ENCODE measurements around the gene GPR85.
"Not testable (repeated sequence)": the region's sequence is repeated elsewhere in the genome, so short reads cannot be mapped to it uniquely, and the experiment has no call there.

Gene GPR85

DNA sequence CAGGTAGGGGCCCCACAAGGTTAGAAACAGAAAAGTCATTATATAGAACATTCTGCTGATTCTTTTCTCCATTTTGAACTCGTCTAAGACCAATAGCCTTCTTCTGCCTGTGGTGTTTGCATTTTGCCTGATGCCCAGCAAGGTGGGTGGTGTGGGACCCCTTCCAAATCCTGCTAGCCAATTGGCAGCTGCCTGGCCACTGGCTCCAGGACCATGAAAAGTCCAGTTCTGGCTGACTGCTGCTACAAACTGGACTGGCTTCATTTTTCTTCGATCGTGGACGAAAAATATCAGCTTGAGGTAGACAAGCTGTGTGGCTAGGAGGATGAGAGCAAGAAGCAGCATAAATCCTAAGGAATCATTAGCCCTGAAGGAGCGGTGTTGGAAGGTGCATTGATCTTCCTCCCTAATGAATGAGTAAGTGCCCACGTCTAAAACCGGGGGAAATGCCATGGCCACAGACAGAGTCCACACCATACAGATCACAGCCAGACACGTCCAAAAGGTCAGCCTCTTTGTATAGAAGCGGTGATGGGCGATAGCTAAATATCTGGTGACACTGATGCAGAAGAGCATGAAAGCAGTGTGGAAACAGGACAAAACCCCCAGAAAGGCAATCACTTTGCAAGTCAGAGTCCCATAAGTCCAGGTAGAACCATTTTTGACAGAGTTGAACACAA, 2.7 kb downstream of the GPR85 start:
- DNase-seq (ENCODE audit: low spot score), result no peak

DNA sequence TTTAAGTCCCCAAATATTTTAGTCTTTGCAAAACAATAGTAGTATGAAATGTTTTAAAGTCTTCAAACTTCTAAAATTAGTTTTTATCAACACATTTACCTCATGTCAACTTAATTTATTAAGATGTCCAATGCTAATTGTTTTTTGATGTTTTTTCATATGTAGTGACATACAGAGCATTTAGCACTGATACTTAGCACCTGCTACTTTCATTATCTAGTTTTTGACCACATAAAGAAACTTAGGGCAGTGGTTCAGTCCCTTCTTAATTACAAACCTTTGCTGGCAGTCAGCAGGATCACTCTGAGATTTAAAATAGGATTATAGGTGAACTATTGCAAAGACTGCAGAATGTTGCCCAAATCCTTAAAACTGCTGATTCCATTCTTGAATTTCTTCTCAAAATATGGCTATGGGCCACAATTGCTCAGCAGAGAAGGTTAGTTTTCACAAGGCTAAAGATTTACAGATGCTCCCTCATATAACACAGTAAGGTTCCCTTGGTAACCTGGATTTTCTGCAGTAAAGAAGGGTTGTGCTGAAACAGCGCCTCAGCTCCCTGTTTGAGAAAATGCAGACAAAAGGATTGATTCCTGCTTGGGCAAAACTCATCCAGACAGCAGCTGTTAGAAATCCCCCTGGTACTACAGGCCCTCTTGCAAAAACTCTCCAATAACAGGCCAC, 3.4 kb downstream of the GPR85 start:
- DNase-seq (ENCODE audit: low spot score), result no peak

- no peak for DNase-seq (ENCODE audit: low spot score)
These were observed 8.3 kb downstream of the GPR85 start for GRCh38 chr7:113078331-113078730.

GRCh38 chr7:113076703-113077102, 9.9 kb downstream of the GPR85 start:
- DNase-seq (ENCODE audit: low spot score), result no peak

DNA sequence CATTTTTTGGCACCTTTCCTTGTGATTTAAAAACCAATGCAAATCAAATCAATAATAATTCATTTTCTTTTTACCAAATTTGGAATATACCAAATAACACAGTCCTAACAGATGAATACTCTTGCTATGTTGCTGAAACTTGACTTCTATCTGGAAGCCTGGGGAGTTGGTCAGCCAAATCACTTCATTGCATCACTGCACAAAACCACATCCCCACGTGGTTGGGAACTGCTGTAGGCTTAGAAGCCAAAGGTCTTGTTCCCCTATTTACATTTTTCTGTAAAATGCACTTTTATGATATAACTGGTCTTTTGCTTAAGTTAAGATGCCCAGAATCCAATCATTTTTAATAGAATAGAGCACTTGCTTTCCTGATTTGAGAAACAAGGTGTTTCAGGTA, 15.2 kb downstream of the GPR85 start:
- DNase-seq (ENCODE audit: low spot score), result no peak

GRCh38 chr7:113062499-113062898, 24.1 kb downstream of the GPR85 start:
- DNase-seq (ENCODE audit: low spot score), result no peak

GRCh38 chr7:113060100-113060499, 26.5 kb downstream of the GPR85 start:
- no peak for DNase-seq (ENCODE audit: low spot score)

DNA sequence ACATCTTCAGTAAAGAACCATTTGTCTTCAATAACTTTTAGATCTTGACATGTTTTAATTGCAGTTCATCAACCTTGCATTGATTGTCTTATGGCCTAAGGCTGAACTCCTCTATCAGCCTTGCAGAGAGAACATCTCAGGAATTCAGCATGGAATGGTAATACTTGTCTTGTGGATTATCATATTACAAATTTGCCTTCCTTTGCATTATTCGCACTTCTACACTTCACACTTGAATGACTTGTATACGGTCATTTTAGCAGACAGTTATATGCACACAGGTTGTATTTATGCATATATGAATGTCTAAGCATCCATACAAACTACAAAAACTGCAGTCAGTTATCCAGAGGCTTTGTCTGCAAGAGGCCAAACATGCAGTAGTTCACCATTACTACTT, 31.7 kb downstream of the GPR85 start:
- DNase-seq (ENCODE audit: low spot score), result no peak

DNA sequence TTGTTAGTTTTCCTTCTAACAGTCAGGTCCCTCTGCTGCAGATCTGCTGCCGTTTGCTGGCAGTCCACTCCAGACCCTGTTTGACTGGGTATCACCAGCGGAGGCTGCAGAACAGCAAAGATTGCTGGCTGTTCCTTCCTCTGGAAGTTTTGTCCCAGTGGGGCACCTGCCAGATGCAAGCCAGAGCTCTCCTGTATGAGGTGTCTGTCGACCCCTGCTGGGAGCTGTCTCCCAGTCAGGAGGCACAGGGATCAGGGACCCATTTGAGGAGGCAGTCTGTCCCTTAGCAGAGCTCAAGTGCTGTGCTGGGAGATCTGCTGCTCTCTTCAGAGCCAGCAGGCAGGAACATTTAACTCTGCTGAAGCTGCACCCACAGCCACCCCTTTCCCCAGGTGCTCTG, 32.4 kb downstream of the GPR85 start:
- not testable (repeated sequence) for DNase-seq (ENCODE audit: low spot score)

- DNase-seq (ENCODE audit: low spot score), result not testable (repeated sequence)
These were observed 37.4 kb downstream of the GPR85 start for GRCh38 chr7:113049221-113049620.

DNA sequence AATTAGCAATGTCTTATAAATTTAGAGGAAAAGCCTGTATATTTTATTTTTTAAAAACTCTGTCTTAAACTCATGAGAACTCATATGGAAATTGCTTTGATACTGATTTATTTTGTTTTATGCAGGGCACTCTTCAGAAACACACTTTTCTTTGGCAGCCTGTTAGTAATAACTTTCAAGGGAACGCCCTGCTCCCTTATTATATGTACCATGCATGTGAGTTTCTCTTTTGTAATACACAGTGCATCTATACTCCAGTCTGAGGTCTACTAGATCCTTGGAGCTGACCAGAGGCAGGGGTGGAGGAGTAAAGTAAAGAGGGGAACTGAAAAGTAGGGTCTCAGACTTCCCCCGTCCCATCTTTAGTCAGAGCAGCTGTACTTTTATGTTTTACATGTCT, 40.2 kb downstream of the GPR85 start:
- DNase-seq (ENCODE audit: low spot score), result no peak

GRCh38 chr7:113045379-113045778, 41.2 kb downstream of the GPR85 start:
- no peak for DNase-seq (ENCODE audit: low spot score)

GRCh38 chr7:113044394-113044793, 42.2 kb downstream of the GPR85 start:
- no peak for DNase-seq (ENCODE audit: low spot score)

GRCh38 chr7:113040849-113041248, 45.8 kb downstream of the GPR85 start:
- DNase-seq (ENCODE audit: low spot score), result no peak

- DNase-seq (ENCODE audit: low spot score), result no peak
These were observed 52.7 kb downstream of the GPR85 start for GRCh38 chr7:113033959-113034358.

All from RKO (cell line).